Measurements from ENCODE around the gene TDRD9. TPM values are rescaled to one million over a fixed set of nuclear protein-coding genes. Genes with fewer than 3 reads are reported as not detected.

TDRD9 gene
- polyA plus RNA-seq, 1 donor from 2014 or later = 15.9 TPM

GRCh38 chr14:104082807-104083206, 154.6 kb downstream of the TDRD9 start:
- Histone ChIP-seq H2AFZ (ENCODE audit: low read depth, low read length) (no peak overlapping the region), H3K9me2 (ENCODE audit: insufficient read depth, low read length) (no peaks in the 10 kb centered on the region), H3K4me3 (ENCODE audit: low read length) (no peak overlapping the region), H3K4me2 (ENCODE audit: low read length) (no peak overlapping the region), H3K27ac (ENCODE audit: low read length) (no peak overlapping the region), H3F3A (ENCODE audit: insufficient read depth, low read length, poor library complexity, severe bottlenecking) (no peaks in the 10 kb centered on the region), H3K36me3 (ENCODE audit: insufficient read depth, low read length) (no peaks in the 10 kb centered on the region), H3K9ac (ENCODE audit: low read length) (no peak overlapping the region), H3K9me3 (ENCODE audit: low read length) (no peaks in the 10 kb centered on the region), H3K27me3 (ENCODE audit: insufficient read depth, low read depth, low read length) (no peaks in the 10 kb centered on the region), H4K20me1 (ENCODE audit: insufficient read depth) (no peaks in the 10 kb centered on the region), H3K79me2 (replicated peaks; ENCODE audit: insufficient read depth, low read length) (no peaks in the 10 kb centered on the region)
- TF ChIP-seq CTCF (IDR thresholded peaks at IDR 0.05; ENCODE audit: poor library complexity, severe bottlenecking) (no peak), POLR2AphosphoS5 (IDR thresholded peaks at IDR 0.05) (no peak), TAF1 (IDR thresholded peaks at IDR 0.05; ENCODE audit: low read depth) (no peak), EP300 (conservative IDR thresholded peaks at IDR 0.05; ENCODE audit: poor library complexity, severe bottlenecking) (no peak), SMC3 (conservative IDR thresholded peaks at IDR 0.05; ENCODE audit: poor library complexity) (no peak), EZH2 (IDR thresholded peaks at IDR 0.05; ENCODE audit: borderline replicate concordance, insufficient read depth, low read length, poor library complexity, severe bottlenecking) (no peak), RAD21 (conservative IDR thresholded peaks at IDR 0.05) (no peak), MXI1 (conservative IDR thresholded peaks at IDR 0.05; ENCODE audit: poor library complexity, severe bottlenecking) (no peak), REST (IDR thresholded peaks at IDR 0.05; ENCODE audit: borderline replicate concordance) (no peak)

GRCh38 chr14:104084251-104085002, 156.2 kb downstream of the TDRD9 start:
- H3F3A ChIP-seq (ENCODE audit: insufficient read depth, low read length, poor library complexity, severe bottlenecking) = no peaks in the 10 kb centered on the region
- H2AFZ ChIP-seq (ENCODE audit: low read depth, low read length) = no peak overlapping the region
- H3K9ac ChIP-seq (ENCODE audit: low read length) = no peak overlapping the region
- no peaks in the 10 kb centered on the region for H4K20me1 ChIP-seq (ENCODE audit: insufficient read depth)
- H3K36me3 ChIP-seq (ENCODE audit: insufficient read depth, low read length) = no peaks in the 10 kb centered on the region
- no peaks in the 10 kb centered on the region for H3K27me3 ChIP-seq (ENCODE audit: insufficient read depth, low read depth, low read length)
- H3K27ac ChIP-seq (ENCODE audit: low read length) = no peak overlapping the region
- H3K4me2 ChIP-seq (ENCODE audit: low read length) = no peak overlapping the region
- no peaks in the 10 kb centered on the region for H3K9me2 ChIP-seq (ENCODE audit: insufficient read depth, low read length)
- no peaks in the 10 kb centered on the region for H3K9me3 ChIP-seq (ENCODE audit: low read length)
- TF ChIP-seq RAD21 (conservative IDR thresholded peaks at IDR 0.05) (no peak), POLR2AphosphoS5 (IDR thresholded peaks at IDR 0.05) (no peak), EP300 (conservative IDR thresholded peaks at IDR 0.05; ENCODE audit: poor library complexity, severe bottlenecking) (no peak), EZH2 (IDR thresholded peaks at IDR 0.05; ENCODE audit: borderline replicate concordance, insufficient read depth, low read length, poor library complexity, severe bottlenecking) (no peak), TAF1 (IDR thresholded peaks at IDR 0.05; ENCODE audit: low read depth) (no peak), CTCF (IDR thresholded peaks at IDR 0.05; ENCODE audit: poor library complexity, severe bottlenecking) (no peak), REST (IDR thresholded peaks at IDR 0.05; ENCODE audit: borderline replicate concordance) (no peak), SMC3 (conservative IDR thresholded peaks at IDR 0.05; ENCODE audit: poor library complexity) (no peak)
- H3K79me2 ChIP-seq (replicated peaks; ENCODE audit: insufficient read depth, low read length) = no peaks in the 10 kb centered on the region
- H3K4me3 ChIP-seq (ENCODE audit: low read length) = no peak overlapping the region

All from neural cell (in vitro differentiated cells).